Activated naive CD4-positive, alpha-beta T cell treated with anti-CD3 and anti-CD28 coated beads, Interleukin-2, amount 10 ng/mL, durations not matched to agents 7 days and 5 days (primary cell): ENCODE measurements around the gene B3GALNT2.
A peak's percentile ranks its signal among the peaks of the same experiment; 100 is the strongest.

Experiments used
- CTCF ChIA-PET: fragments of 350-600 bp; sonication (Branson Sonifier 250); formaldehyde crosslinking; loops from one replicate; lab custom pipeline; 2021; ENCODE audit warnings: antibody characterized with exemption; lab: Charles Lee
- DNase-seq: peaks from one replicate; pipeline ENCODE4 v3.0.0-alpha.2; 2020
- H3K27ac Mint-ChIP-seq: one replicate; pipeline ENCODE4 v1.8.0; 2021; ENCODE audit warnings: mild to moderate bottlenecking, moderate library complexity, mixed read lengths
- H3K27me3 Mint-ChIP-seq: one replicate; pipeline ENCODE4 v1.8.0; 2021; ENCODE audit warnings: mild to moderate bottlenecking, mixed read lengths
- H3K36me3 Mint-ChIP-seq: one replicate; pipeline ENCODE4 v1.8.0; 2021; ENCODE audit warnings: mixed read lengths
- H3K4me1 Mint-ChIP-seq: one replicate; pipeline ENCODE4 v1.8.0; 2021; ENCODE audit warnings: mixed read lengths
- H3K4me3 Mint-ChIP-seq: one replicate; pipeline ENCODE4 v1.8.0; 2021; ENCODE audit warnings: mild to moderate bottlenecking, moderate library complexity, mixed read lengths
- H3K9me3 Mint-ChIP-seq: one replicate; pipeline ENCODE4 v1.8.0; 2021; ENCODE audit warnings: mixed read lengths

The B3GALNT2 gene

DNA sequence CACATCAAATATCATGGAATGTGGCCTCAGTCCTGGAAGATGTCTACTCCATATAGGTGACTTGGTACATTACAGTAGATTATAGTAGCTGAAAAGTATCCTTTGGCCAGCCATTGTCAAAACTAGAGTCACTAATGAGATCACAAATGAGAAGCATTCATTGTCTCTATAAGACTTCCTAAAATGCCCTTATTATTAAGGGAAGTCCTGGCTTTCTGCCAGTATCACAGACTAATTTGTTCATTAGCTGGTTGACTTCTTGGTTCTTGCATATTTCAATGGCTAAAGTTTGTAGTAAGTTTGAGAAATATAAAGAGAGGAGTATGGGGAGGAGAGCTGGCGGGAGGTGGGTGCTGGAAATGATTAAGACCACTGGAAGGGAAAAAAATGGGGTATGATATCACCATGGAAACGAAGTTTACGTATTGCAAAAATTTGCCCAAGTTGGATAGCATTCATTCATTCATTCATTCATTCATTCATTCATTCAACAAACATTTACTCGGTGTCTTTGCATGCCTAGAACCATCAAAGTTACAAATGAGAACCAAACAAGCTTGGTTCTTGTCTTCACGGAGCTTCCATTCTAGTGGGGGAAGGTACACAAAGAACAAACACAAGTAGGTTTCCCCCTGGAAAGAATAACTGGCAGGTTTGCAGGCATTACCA, 11.7 kb upstream of the B3GALNT2 start:
- Mint-ChIP-seq H3K36me3 (no peaks in the 10 kb centered on the region), H3K9me3 (no peaks in the 10 kb centered on the region), H3K4me3 (no peak overlapping the region), H3K4me1 (no peaks in the 10 kb centered on the region), H3K27me3 (peaks cover 17% of the 10 kb centered on the region), H3K27ac (no peak overlapping the region)
- DNase-seq, result no peak
- CTCF ChIA-PET, result interaction anchor here (0.6 to 1.9 kb wide), 6 partner anchors 104 to 1201 kb away, joined by 3 to 4 read pairs (median 3); no protein-coding TSS in a partner anchor

DNA sequence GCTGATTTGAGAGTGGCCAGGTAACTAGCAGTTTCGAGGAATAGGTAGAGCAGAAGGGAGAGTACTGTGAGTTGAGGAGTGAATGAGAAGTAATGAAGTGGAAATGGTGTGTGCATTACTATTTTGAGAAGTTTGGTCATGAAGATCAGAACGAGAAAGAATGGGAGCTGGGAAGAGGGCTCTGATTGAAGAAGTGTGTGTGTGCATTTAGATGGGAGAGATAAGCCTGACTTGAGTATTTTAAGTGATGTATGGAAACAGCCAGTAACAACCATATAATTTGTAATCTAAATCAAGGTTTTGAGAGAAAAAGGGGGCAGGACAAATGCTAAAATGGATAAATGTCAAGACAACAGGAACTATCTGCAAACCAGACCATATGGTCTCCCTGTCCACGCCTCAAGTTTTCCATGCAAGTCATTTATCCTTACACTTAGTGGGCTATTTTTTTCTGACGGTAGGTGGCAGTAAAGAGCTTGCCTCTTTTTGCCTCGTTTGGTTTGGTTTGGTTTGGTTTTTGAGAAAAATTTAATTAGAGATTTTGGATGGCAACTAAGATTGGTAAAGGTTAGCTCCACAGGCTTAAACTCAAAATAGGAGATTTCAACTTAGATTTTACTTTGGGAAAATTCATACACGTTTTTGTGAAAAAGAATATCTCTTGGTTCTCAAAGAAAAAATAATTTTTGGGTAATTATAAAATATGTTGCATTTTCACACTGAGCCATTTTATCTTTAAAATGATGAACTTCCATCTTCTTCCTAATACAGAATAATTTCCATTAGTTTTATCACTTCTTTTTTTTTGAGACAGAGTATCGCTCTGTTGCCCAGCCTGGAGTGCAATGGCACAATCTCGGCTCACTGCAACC, 9.5 kb upstream of the B3GALNT2 start:
- peak; percentile 29 for DNase-seq
- CTCF ChIA-PET, result interaction anchor here (0.6 to 2.6 kb wide), 10 partner anchors 9 to 458 kb away, joined by 3 to 15 read pairs (median 4); partner anchors contain the start of gene B3GALNT2
- no peak overlapping the region for H3K4me3 Mint-ChIP-seq
- no peaks in the 10 kb centered on the region for H3K36me3 Mint-ChIP-seq
- no peaks in the 10 kb centered on the region for H3K9me3 Mint-ChIP-seq
- peaks cover 30% of the 10 kb centered on the region for H3K27me3 Mint-ChIP-seq
- no peak overlapping the region for H3K27ac Mint-ChIP-seq
- H3K4me1 Mint-ChIP-seq, result no peaks in the 10 kb centered on the region

DNA sequence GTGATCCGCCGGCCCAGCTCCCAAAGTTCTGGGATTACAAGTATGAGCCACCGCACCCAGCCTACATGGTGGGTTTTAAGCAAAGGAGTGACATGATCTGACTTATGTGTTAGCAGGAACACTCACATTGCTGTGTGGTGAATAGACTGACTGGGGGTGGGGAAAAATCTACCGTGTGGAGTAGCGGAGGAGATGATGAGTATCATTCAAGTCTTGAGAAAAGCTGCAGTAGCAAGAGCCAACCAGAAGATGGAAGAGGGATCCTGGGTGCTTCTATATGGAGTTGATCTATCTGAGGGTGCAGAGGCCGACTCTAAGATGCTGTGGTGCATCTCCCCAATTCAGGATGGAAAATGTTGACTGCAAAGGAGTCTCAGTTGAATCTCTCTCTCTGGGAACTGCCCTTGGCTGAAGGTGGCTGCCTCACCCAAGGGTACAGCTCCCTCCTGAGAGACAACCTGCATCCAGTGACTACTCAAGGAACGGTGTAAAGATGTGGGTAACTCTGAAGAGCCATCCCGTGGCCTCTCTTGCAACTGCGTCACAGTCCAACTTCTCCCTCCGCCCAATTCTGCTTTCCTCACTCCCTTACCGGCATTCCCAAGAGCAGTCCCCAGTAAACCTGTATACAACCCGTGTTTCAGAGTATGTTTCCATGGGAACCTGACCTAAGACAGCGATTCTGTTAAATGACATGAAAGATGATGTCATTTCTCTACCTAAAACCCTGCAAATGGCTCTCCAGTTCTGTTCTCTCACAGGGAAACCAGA, 7.4 kb upstream of the B3GALNT2 start:
- no peak for DNase-seq
- H3K36me3 Mint-ChIP-seq, result no peaks in the 10 kb centered on the region

DNA sequence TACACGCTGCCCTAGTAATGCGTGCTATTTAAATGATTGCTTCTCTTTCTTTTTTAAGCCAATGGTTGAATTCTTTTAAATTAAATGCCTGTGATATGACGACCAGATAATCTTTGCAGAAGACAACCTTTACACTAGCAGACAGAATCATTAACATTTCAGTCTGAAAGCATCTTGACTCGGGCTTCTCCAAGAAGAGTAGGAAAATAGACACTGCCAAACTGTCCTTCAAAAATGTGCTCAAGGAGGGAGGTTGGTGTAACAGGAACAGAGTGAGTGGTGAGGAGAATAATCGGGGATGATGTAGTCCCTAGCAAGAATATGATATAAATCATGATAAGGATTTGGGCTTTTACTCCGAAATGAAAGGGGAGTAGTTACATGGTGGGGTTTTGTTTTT, 6.6 kb upstream of the B3GALNT2 start:
- CTCF ChIA-PET, result interaction anchor here (1.0 to 1.3 kb wide), 2 partner anchors 273 to 461 kb away, joined by 3 to 5 read pairs; no protein-coding TSS in a partner anchor
- H3K27ac Mint-ChIP-seq, result no peak overlapping the region

More for the DNA sequence above, 7.4 kb upstream of the B3GALNT2 start:
- Mint-ChIP-seq H3K4me1 (no peaks in the 10 kb centered on the region), H3K4me3 (no peak overlapping the region), H3K27me3 (peaks cover 30% of the 10 kb centered on the region), H3K27ac (no peak overlapping the region), H3K9me3 (no peaks in the 10 kb centered on the region)
- CTCF ChIA-PET, result interaction anchor here (1.0 to 1.3 kb wide), 4 partner anchors 90 to 460 kb away, joined by 3 to 5 read pairs (median 3); no protein-coding TSS in a partner anchor

DNA sequence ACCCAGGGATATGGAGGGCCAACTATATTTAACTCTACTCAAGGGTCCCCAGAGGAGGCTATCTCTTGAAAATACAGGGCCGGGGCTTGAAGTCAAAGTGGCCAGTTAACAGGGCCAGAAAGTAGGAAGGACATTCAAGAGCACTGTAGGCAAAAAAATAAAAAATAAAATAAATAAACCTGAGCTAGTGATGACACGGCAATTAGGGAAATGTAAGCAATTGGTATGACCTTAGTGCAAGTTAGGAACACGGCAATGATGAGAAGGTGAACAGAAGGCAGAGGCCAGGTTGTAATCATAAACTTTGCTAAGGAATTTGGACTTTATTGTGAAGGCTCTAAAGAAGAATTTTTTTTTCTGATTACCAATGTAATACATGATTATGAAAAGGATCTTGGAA, 3.4 kb upstream of the B3GALNT2 start:
- DNase-seq, result no peak
- Mint-ChIP-seq H3K4me1 (peaks cover 15% of the 10 kb centered on the region), H3K9me3 (no peaks in the 10 kb centered on the region), H3K27ac (no peak overlapping the region), H3K27me3 (peaks cover 30% of the 10 kb centered on the region), H3K36me3 (no peaks in the 10 kb centered on the region), H3K4me3 (no peak overlapping the region)
- CTCF ChIA-PET, result no interaction called here

More for the DNA sequence above, 6.6 kb upstream of the B3GALNT2 start:
- H3K4me3 Mint-ChIP-seq, result no peak overlapping the region
- DNase-seq, result no peak
- no peaks in the 10 kb centered on the region for H3K9me3 Mint-ChIP-seq
- H3K4me1 Mint-ChIP-seq, result peaks cover 5% of the 10 kb centered on the region
- H3K27me3 Mint-ChIP-seq, result peaks cover 26% of the 10 kb centered on the region
- no peaks in the 10 kb centered on the region for H3K36me3 Mint-ChIP-seq

GRCh38 chr1:235504494-235505222, 406 bp upstream of the B3GALNT2 start:
- H3K27ac Mint-ChIP-seq, result peak overlapping the region; percentile 98
- peak overlapping the region; percentile 92 for H3K4me3 Mint-ChIP-seq
- no peaks in the 10 kb centered on the region for H3K36me3 Mint-ChIP-seq
- DNase-seq, result peak; percentile 98
- no peaks in the 10 kb centered on the region for H3K9me3 Mint-ChIP-seq
- H3K27me3 Mint-ChIP-seq, result peaks cover 12% of the 10 kb centered on the region
- peaks cover 24% of the 10 kb centered on the region for H3K4me1 Mint-ChIP-seq
- CTCF ChIA-PET, result interaction anchor here (0.6 to 2.4 kb wide), 22 partner anchors 9 to 467 kb away, joined by 3 to 15 read pairs (median 4); no protein-coding TSS in a partner anchor

- peak overlapping the region; percentile 91 for H3K4me3 Mint-ChIP-seq
Measured at GRCh38 chr1:235503403-235504121, 690 bp downstream of the B3GALNT2 start.

DNA sequence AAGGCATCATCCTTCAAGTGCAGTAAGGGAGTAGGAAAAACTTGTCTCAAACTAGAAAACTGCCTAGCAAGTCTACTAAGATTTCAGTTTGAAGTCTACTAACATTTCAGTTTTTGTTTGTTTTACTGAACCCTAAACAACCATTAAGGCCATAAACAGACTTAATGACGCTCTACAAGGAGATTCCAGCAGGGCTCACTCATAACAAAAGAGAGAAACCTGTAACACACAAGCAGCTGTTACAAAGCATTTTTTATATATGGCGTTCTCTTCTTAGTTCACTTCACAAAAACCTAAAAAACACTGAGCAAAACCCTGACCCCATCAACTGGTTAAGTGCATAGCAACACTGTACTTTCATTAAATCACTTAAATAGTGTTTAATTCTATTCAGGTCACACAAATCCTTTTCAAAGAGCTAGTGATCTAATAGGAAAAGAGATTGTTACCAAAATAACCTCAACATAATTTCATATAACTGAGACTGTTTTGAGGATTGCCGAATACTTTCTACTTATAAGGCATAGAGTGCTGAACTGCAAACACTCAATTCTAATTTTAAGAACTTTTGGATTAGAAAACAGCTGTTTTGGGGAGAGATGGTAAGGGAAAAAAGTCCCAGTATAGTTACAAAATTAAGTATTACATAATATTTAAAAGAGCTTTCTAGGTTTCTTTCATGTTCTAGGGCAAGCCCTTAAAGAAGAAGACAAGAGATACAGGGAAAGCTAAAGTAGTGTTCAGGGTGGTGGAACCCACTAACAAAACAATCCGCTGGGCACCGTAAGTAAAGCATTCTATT, 1.4 kb downstream of the B3GALNT2 start:
- peak overlapping the region; percentile 91 for H3K4me3 Mint-ChIP-seq
- peaks cover 24% of the 10 kb centered on the region for H3K4me1 Mint-ChIP-seq
- no peak for DNase-seq
- peaks cover 4% of the 10 kb centered on the region for H3K27me3 Mint-ChIP-seq
- CTCF ChIA-PET, result interaction anchor here (0.6 to 2.3 kb wide), 4 partner anchors 13 to 1015 kb away, joined by 3 to 6 read pairs (median 4); no protein-coding TSS in a partner anchor
- peak overlapping the region; percentile 86 for H3K27ac Mint-ChIP-seq
- no peaks in the 10 kb centered on the region for H3K9me3 Mint-ChIP-seq
- H3K36me3 Mint-ChIP-seq, result no peaks in the 10 kb centered on the region

More at GRCh38 chr1:235503403-235504121, 690 bp downstream of the B3GALNT2 start:
- H3K36me3 Mint-ChIP-seq, result no peaks in the 10 kb centered on the region
- CTCF ChIA-PET, result interaction anchor here (0.6 to 2.4 kb wide), 14 partner anchors 8 to 1016 kb away, joined by 3 to 15 read pairs (median 4); no protein-coding TSS in a partner anchor
- H3K9me3 Mint-ChIP-seq, result no peaks in the 10 kb centered on the region
- no peak for DNase-seq
- peaks cover 24% of the 10 kb centered on the region for H3K4me1 Mint-ChIP-seq
- peaks cover 4% of the 10 kb centered on the region for H3K27me3 Mint-ChIP-seq
- H3K27ac Mint-ChIP-seq, result peak overlapping the region; percentile 86

DNA sequence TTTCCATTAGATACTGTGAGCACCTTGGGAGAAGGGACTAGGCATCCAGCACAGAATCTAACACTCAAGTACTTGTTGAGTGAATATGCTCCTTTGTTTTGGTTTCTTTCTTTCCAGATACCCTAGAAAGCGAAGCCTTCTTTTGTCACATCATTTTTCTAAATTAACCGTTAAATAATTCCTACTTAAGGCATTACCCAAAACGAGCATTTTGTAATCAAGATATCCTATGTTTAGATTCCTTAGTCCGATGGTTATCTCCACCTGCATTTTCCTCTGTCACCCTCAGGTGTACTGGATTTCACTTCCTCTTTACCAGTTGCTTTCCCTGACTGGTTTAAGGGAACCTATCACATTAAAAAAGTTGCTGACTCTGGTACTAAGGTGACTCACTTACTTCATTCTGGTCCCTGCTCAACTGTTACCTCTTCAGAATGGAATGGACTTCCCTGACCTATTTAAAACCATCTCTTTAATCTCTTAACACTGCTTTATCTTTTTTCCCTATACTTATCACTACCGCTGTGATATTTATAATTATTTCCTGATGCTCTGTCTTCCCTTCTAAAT, 3.2 kb downstream of the B3GALNT2 start:
- CTCF ChIA-PET, result interaction anchor here (1.0 kb wide), 1 partner anchor 312 kb away, joined by 3 read pairs; no protein-coding TSS in a partner anchor
- no peak overlapping the region for H3K4me3 Mint-ChIP-seq
- no peak overlapping the region for H3K27ac Mint-ChIP-seq
- peaks cover 4% of the 10 kb centered on the region for H3K27me3 Mint-ChIP-seq
- no peak for DNase-seq
- no peaks in the 10 kb centered on the region for H3K9me3 Mint-ChIP-seq
- peaks cover 19% of the 10 kb centered on the region for H3K4me1 Mint-ChIP-seq
- no peaks in the 10 kb centered on the region for H3K36me3 Mint-ChIP-seq

- peaks cover 12% of the 10 kb centered on the region for H3K36me3 Mint-ChIP-seq
- no peaks in the 10 kb centered on the region for H3K27me3 Mint-ChIP-seq
- CTCF ChIA-PET, result interaction anchor here (2.9 kb wide), 1 partner anchor 9 kb away, joined by 11 read pairs; the partner anchor contains the start of gene B3GALNT2
- H3K9me3 Mint-ChIP-seq, result no peaks in the 10 kb centered on the region
- H3K4me3 Mint-ChIP-seq, result no peak overlapping the region
- H3K27ac Mint-ChIP-seq, result no peak overlapping the region
- DNase-seq, result no peak
- peaks cover 20% of the 10 kb centered on the region for H3K4me1 Mint-ChIP-seq
Measured at GRCh38 chr1:235495551-235495950, 8.7 kb downstream of the B3GALNT2 start.

DNA sequence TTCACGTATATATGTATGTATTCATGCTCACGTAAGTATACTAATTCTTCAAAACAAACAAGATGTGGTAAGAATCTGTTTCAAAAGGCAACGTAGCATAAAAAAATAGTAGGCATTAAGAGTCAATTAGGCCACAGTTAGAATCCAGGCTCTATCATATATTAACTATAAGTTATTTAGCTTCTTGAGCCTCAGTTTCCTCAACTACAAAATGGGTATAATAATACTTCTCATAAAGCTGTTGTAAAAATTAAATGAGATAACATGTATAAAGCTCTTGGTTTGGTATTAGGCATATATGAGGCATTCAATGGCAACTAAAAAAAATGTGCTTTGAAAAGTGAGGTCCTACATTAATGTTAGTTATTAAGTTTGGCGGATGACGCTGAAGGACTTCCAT, 9.2 kb downstream of the B3GALNT2 start:
- H3K4me3 Mint-ChIP-seq, result no peak overlapping the region
- no peaks in the 10 kb centered on the region for H3K9me3 Mint-ChIP-seq
- peaks cover 12% of the 10 kb centered on the region for H3K36me3 Mint-ChIP-seq
- H3K27me3 Mint-ChIP-seq, result no peaks in the 10 kb centered on the region
- no peak for DNase-seq
- no peak overlapping the region for H3K27ac Mint-ChIP-seq
- H3K4me1 Mint-ChIP-seq, result peaks cover 18% of the 10 kb centered on the region
- CTCF ChIA-PET, result interaction anchor here (2.9 kb wide), 1 partner anchor 10 kb away, joined by 11 read pairs; the partner anchor contains the start of gene B3GALNT2
